Measurements from ENCODE around the gene OR2K2. TPM values are rescaled to one million over a fixed set of nuclear protein-coding genes. Genes with fewer than 3 reads are reported as not detected.
"Not testable (repeated sequence)": the region's sequence is repeated elsewhere in the genome, so short reads cannot be mapped to it uniquely, and the experiment has no call there.

The OR2K2 gene
- total and polyA plus RNA-seq, 5 donors from 2014 or later = not detected

DNA sequence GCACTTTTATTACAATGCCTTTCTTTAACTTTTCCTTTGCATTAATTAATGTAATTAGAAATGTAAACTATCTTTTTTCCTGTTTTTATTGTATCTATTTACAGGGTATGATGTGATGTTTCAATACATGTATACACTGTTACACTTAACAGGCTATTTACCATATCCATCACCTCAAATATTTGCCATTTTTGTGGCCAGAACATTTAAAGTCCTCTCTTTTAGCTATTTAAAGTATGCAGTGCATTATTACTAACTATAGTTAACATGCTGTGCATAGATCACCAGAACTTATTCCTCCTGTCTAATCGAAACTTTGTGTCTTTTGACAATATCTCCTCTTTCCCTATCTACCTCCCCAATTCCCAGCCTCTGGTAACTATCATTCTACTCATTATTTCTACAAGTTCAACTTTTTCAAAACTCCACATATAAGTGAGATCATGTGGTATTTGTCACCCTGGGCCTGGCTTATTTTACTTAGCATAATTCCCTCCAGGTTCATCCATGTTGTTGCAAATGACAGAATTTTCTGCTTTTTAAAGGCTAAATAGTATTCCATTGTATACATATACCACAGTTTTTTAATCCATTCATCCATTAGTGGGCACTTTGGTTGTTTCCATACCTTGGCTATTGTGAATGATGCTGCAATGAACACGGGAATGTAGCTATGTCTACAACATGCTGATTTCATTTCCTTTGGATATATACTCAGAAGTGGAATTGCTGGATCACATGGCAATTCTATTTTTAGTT is 32.8 kb downstream of the OR2K2 start:
- H3K27ac Mint-ChIP-seq = no peak overlapping the region
- DNase-seq (no peak), ATAC-seq (ENCODE audit: low read depth in 2 of 2) (no peak)
- no peaks in the 10 kb centered on the region for H3K36me3 ChIP-seq (ENCODE audit: control insufficient read depth, insufficient read depth, low read length)
- H3K4me1 Mint-ChIP-seq = no peaks in the 10 kb centered on the region
- H3K36me3 Mint-ChIP-seq = no peaks in the 10 kb centered on the region
- H3K4me3 Mint-ChIP-seq = no peak overlapping the region
- no peak overlapping the region for H3K4me3 ChIP-seq (ENCODE audit: low read depth, low read length)
- H3K27ac ChIP-seq (ENCODE audit: insufficient read depth, low read length, poor library complexity, severe bottlenecking) = no peak overlapping the region
- H3K9me3 ChIP-seq (ENCODE audit: control insufficient read depth in 2 of 2, low read length in 2 of 2) = peaks cover 0 to 3% of the 10 kb centered on the region in 2 experiments
- H3K27me3 ChIP-seq (ENCODE audit: control insufficient read depth, insufficient read depth, low read length) = no peaks in the 10 kb centered on the region
- H3K9me3 Mint-ChIP-seq = peaks cover 0 to 5% (median 0%) of the 10 kb centered on the region in 7 donors
- peaks cover 4% of the 10 kb centered on the region for H3K27me3 Mint-ChIP-seq
- no peaks in the 10 kb centered on the region for H3K4me1 ChIP-seq (ENCODE audit: control insufficient read depth, insufficient read depth, low read length, poor library complexity, severe bottlenecking)

DNA sequence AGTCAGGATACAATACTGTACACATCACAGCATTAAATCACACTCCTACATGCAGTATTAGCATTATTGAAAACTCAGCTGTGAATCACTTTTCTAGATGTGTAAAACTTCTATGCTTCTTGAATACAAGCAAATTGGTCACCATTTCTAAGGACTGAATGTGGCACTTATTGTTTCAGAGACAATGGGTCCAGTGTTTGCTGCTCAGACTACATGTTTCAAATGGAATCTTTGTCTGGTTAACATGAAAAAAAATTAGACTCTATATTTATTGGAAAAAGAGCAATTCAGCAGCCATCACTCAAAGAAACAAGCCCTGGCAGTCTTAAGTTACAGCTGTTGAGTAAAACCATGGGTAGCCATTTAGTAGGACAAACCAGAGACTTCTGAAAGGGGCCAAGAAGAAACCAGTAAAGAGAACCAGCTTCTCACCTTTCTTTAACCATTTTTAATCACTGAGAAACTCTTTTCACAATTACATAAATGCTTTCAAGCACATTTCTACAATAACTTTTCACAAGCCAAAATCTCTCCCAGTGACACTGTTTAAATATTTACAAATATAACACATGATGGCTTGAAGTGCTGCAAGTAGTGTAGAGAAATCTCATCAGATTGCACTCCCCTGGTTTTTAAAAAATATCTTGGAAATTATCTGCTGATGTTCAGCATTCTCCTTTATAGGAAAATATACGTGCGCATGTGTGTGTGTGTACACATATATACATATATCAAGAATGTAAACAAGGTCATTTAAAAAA is 35.2 kb downstream of the OR2K2 start:
- no peaks in the 10 kb centered on the region for H3K4me1 Mint-ChIP-seq
- no peak overlapping the region for H3K27ac Mint-ChIP-seq
- Histone ChIP-seq H3K9me3 (ENCODE audit: control insufficient read depth in 2 of 2, low read length in 2 of 2) (peaks cover 0 to 3% of the 10 kb centered on the region in 2 experiments), H3K27me3 (ENCODE audit: control insufficient read depth, insufficient read depth, low read length) (no peaks in the 10 kb centered on the region), H3K36me3 (ENCODE audit: control insufficient read depth, insufficient read depth, low read length) (no peaks in the 10 kb centered on the region), H3K4me1 (ENCODE audit: control insufficient read depth, insufficient read depth, low read length, poor library complexity, severe bottlenecking) (no peaks in the 10 kb centered on the region), H3K4me3 (ENCODE audit: low read depth, low read length) (no peak overlapping the region), H3K27ac (ENCODE audit: insufficient read depth, low read length, poor library complexity, severe bottlenecking) (no peak overlapping the region)
- H3K9me3 Mint-ChIP-seq = peaks cover 0 to 5% (median 0%) of the 10 kb centered on the region in 7 donors
- no peaks in the 10 kb centered on the region for H3K36me3 Mint-ChIP-seq
- H3K4me3 Mint-ChIP-seq = no peak overlapping the region
- DNase-seq (no peak), ATAC-seq (ENCODE audit: low read depth in 2 of 2) (no peak)
- peaks cover 4% of the 10 kb centered on the region for H3K27me3 Mint-ChIP-seq

DNA sequence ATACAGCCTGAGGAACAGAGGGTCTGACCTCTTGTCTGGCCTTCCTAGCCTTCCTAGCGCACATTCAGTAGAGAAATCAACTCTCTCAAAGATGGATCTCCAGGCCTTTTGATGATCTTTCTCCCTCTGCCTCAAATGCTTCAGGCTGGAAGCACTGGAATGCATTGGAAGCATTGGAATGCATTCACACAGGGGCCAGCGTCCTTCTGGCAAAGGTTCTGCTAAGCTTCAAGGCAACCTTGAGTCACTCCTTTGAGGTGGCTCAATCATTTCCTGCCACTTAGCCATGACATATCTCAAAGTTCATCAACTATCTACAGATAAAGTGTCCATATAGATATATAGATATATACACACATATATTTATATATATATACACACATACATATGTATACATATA is 42.9 kb downstream of the OR2K2 start:
- Histone ChIP-seq H3K9me3 (ENCODE audit: control insufficient read depth in 2 of 2, low read length in 2 of 2) (no peaks in the 10 kb centered on the region), H3K27ac (ENCODE audit: insufficient read depth, low read length, poor library complexity, severe bottlenecking) (no peak overlapping the region), H3K27me3 (ENCODE audit: control insufficient read depth, insufficient read depth, low read length) (no peaks in the 10 kb centered on the region), H3K36me3 (ENCODE audit: control insufficient read depth, insufficient read depth, low read length) (no peaks in the 10 kb centered on the region), H3K4me1 (ENCODE audit: control insufficient read depth, insufficient read depth, low read length, poor library complexity, severe bottlenecking) (no peaks in the 10 kb centered on the region), H3K4me3 (ENCODE audit: low read depth, low read length) (no peak overlapping the region)
- H3K4me1 Mint-ChIP-seq = no peaks in the 10 kb centered on the region
- no peaks in the 10 kb centered on the region for H3K36me3 Mint-ChIP-seq
- DNase-seq (no peak), ATAC-seq (ENCODE audit: low read depth in 2 of 2) (no peak)
- H3K27ac Mint-ChIP-seq = no peak overlapping the region
- peaks cover 0 to 1% (median 0%) of the 10 kb centered on the region in 7 donors for H3K9me3 Mint-ChIP-seq
- no peak overlapping the region for H3K4me3 Mint-ChIP-seq
- peaks cover 13% of the 10 kb centered on the region for H3K27me3 Mint-ChIP-seq

DNA sequence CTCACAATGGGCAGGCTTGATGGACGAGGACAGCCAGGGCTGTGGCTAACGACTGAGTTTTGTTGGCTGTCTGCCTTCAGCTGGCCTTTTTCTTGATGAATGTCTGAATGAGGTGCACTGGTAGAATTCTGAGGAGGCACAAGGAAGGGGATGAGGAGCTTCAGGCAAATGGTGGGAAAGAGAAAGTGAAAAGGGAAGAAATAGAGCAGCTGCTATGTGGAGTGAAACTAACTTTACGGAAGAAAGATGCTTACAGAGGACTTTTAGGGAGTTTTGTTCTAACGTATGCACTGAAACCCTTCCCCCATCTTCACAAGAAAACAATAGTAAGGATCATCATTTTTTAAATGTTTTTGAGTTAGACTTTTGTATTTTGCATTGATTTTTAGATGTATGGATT is 45.3 kb downstream of the OR2K2 start:
- ATAC-seq (ENCODE audit: low read depth in 2 of 2) (no peak), DNase-seq (no peak)
- Mint-ChIP-seq H3K27me3 (peaks cover 13% of the 10 kb centered on the region), H3K36me3 (no peaks in the 10 kb centered on the region), H3K4me3 (no peak overlapping the region), H3K4me1 (no peaks in the 10 kb centered on the region), H3K27ac (no peak overlapping the region), H3K9me3 (peaks cover 0 to 1% (median 0%) of the 10 kb centered on the region in 7 donors)
- Histone ChIP-seq H3K9me3 (ENCODE audit: control insufficient read depth in 2 of 2, low read length in 2 of 2) (no peaks in the 10 kb centered on the region), H3K4me1 (ENCODE audit: control insufficient read depth, insufficient read depth, low read length, poor library complexity, severe bottlenecking) (no peaks in the 10 kb centered on the region), H3K27me3 (ENCODE audit: control insufficient read depth, insufficient read depth, low read length) (no peaks in the 10 kb centered on the region), H3K27ac (ENCODE audit: insufficient read depth, low read length, poor library complexity, severe bottlenecking) (no peak overlapping the region), H3K4me3 (ENCODE audit: low read depth, low read length) (no peak overlapping the region), H3K36me3 (ENCODE audit: control insufficient read depth, insufficient read depth, low read length) (no peaks in the 10 kb centered on the region)

DNA sequence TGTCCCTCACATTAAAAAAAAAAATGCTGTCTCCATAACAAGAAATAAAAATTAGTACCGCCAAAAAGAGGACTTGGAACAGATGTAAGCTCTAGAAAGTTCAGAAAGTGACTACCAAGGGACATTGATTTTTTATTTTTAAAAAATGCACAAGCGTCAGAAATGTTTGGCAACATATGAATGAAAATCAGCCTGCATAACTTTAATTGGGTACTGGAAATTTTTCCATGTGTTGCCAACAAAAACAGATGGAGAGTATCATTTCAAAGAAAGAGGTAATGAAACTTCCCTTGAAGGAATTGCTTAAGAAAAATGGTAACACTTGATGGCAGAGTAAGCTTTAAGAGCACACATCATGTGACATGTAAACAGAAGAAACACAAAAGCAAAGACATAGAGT is 47.2 kb downstream of the OR2K2 start:
- H3K4me3 ChIP-seq (ENCODE audit: low read depth, low read length) = no peak overlapping the region
- H3K27ac ChIP-seq (ENCODE audit: insufficient read depth, low read length, poor library complexity, severe bottlenecking) = no peak overlapping the region
- no peak overlapping the region for H3K4me3 Mint-ChIP-seq
- no peaks in the 10 kb centered on the region for H3K36me3 ChIP-seq (ENCODE audit: control insufficient read depth, insufficient read depth, low read length)
- no peaks in the 10 kb centered on the region for H3K27me3 ChIP-seq (ENCODE audit: control insufficient read depth, insufficient read depth, low read length)
- no peaks in the 10 kb centered on the region for H3K36me3 Mint-ChIP-seq
- no peaks in the 10 kb centered on the region for H3K9me3 ChIP-seq (ENCODE audit: control insufficient read depth in 2 of 2, low read length in 2 of 2)
- ATAC-seq (ENCODE audit: low read depth in 2 of 2) (no peak), DNase-seq (no peak)
- no peaks in the 10 kb centered on the region for H3K4me1 Mint-ChIP-seq
- H3K27me3 Mint-ChIP-seq = peaks cover 13% of the 10 kb centered on the region
- peaks cover 0 to 1% (median 0%) of the 10 kb centered on the region in 7 donors for H3K9me3 Mint-ChIP-seq
- H3K4me1 ChIP-seq (ENCODE audit: control insufficient read depth, insufficient read depth, low read length, poor library complexity, severe bottlenecking) = no peaks in the 10 kb centered on the region
- no peak overlapping the region for H3K27ac Mint-ChIP-seq

DNA sequence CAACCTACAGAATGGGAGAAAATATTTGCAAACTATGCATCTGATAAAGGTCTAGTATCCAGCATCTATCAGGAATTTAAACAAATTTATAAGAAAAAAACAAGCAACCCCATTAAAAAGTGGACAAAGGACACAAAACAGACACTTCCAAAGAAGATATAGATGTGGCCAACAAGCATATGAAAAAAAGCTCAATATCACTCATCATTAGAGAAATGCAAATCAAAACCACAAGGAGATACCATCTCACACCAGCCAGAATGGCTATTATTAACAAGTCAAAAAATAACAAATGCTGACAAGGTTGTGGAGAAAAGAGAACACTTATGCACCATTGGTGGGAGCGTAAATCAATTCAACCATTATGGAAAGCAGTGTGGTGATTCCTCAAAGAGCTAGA is 49.2 kb downstream of the OR2K2 start:
- not testable (repeated sequence) for DNase-seq; H3K9me3 ChIP-seq (ENCODE audit: control insufficient read depth in 2 of 2, low read length in 2 of 2); H3K4me1 Mint-ChIP-seq; H3K9me3 Mint-ChIP-seq; H3K36me3 ChIP-seq (ENCODE audit: control insufficient read depth, insufficient read depth, low read length); H3K27ac Mint-ChIP-seq; H3K4me3 Mint-ChIP-seq; H3K4me1 ChIP-seq (ENCODE audit: control insufficient read depth, insufficient read depth, low read length, poor library complexity, severe bottlenecking); H3K27ac ChIP-seq (ENCODE audit: insufficient read depth, low read length, poor library complexity, severe bottlenecking); H3K4me3 ChIP-seq (ENCODE audit: low read depth, low read length); H3K27me3 ChIP-seq (ENCODE audit: control insufficient read depth, insufficient read depth, low read length); H3K36me3 Mint-ChIP-seq; ATAC-seq (ENCODE audit: low read depth in 2 of 2)
- peaks cover 18% of the 10 kb centered on the region for H3K27me3 Mint-ChIP-seq
